Measurements from ENCODE around the gene SEC16B. TPM values are rescaled to one million over a fixed set of nuclear protein-coding genes. Genes with fewer than 3 reads are reported as not detected.
A peak's percentile ranks its signal among the peaks of the same experiment; 100 is the strongest.

The SEC16B gene
- total and polyA plus RNA-seq, 5 donors = 1.4 to 3.9 (median 2.9) TPM

DNA sequence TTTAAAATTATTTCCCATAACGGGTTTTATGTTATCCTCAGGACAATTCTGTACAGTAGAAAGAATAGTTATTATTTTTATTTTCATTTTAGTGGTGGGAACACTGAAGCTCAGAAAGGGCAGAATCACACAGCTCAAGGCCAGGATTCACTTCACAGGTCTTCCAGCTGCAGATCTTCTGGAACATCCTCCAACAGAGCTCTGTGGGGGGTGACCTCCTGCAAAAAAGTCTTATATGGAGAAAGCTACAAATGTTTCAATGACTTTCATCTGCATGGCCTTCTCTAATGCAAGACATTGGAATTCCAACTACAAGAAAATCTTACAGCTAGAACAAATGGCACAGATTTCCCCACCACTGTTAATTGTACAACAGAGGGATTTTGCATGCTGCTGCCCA, 64.2 kb downstream of the SEC16B start:
- H3K27me3 ChIP-seq (ENCODE audit: control insufficient read depth, insufficient read depth) = no peaks in the 10 kb centered on the region
- intact Hi-C loops (cut with DNase I) = no loop called here
- 81% methylated on average over 1 of the region's 1 CpG for whole genome bisulfite sequencing
- no peaks in the 10 kb centered on the region for H3K4me1 ChIP-seq (ENCODE audit: control insufficient read depth, insufficient read depth, low read length)
- DNase-seq (no peak), ATAC-seq (no peak)
- no peak overlapping the region for H3K27ac ChIP-seq (ENCODE audit: low read length)
- no peaks in the 10 kb centered on the region for H3K9me3 ChIP-seq (ENCODE audit: control insufficient read depth, low read length)
- no peak overlapping the region for H3K4me3 ChIP-seq (ENCODE audit: low read length)

DNA sequence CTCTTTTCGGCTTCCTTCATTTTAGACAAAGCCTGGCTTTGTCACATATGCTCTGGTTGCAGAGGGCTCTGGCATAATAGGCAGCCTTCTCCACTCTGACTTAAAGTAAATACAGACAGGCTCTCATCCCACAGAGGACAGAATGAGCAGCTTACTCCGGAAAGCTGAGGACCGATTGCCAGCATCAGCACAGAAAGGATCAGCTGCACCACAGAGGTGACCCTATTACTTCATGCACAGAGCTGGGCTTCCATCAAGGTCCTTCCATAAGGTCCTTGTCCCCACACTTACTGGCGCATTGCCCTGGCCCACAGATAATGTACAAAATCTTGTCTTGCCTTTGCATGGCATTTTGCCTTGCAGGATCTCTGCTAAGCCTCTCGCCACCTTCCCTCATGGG, 67.6 kb downstream of the SEC16B start:
- H3K9me3 ChIP-seq (ENCODE audit: control insufficient read depth, low read length) = no peaks in the 10 kb centered on the region
- H3K27me3 ChIP-seq (ENCODE audit: control insufficient read depth, insufficient read depth) = no peaks in the 10 kb centered on the region
- WGBS = 75% methylated on average over 5 of the region's 5 CpGs
- H3K27ac ChIP-seq (ENCODE audit: low read length) = no peak overlapping the region
- no peak overlapping the region for H3K4me3 ChIP-seq (ENCODE audit: low read length)
- no peak for ATAC-seq
- no peak for DNase-seq
- intact Hi-C loops (cut with DNase I) = no loop called here
- no peaks in the 10 kb centered on the region for H3K4me1 ChIP-seq (ENCODE audit: control insufficient read depth, insufficient read depth, low read length)

GRCh38 chr1:177897998-177898654, 71.7 kb downstream of the SEC16B start:
- ATAC-seq (peak in 1 of 2 donors; percentile 22), DNase-seq (no peak)
- WGBS = 87% methylated on average over 11 of the region's 11 CpGs
- H3K27me3 ChIP-seq (ENCODE audit: control insufficient read depth, insufficient read depth) = no peaks in the 10 kb centered on the region
- no peak overlapping the region for H3K27ac ChIP-seq (ENCODE audit: low read length)
- H3K9me3 ChIP-seq (ENCODE audit: control insufficient read depth, low read length) = no peaks in the 10 kb centered on the region
- no peaks in the 10 kb centered on the region for H3K4me1 ChIP-seq (ENCODE audit: control insufficient read depth, insufficient read depth, low read length)
- intact Hi-C loops (cut with DNase I) = no loop called here
- H3K4me3 ChIP-seq (ENCODE audit: low read length) = no peak overlapping the region

DNA sequence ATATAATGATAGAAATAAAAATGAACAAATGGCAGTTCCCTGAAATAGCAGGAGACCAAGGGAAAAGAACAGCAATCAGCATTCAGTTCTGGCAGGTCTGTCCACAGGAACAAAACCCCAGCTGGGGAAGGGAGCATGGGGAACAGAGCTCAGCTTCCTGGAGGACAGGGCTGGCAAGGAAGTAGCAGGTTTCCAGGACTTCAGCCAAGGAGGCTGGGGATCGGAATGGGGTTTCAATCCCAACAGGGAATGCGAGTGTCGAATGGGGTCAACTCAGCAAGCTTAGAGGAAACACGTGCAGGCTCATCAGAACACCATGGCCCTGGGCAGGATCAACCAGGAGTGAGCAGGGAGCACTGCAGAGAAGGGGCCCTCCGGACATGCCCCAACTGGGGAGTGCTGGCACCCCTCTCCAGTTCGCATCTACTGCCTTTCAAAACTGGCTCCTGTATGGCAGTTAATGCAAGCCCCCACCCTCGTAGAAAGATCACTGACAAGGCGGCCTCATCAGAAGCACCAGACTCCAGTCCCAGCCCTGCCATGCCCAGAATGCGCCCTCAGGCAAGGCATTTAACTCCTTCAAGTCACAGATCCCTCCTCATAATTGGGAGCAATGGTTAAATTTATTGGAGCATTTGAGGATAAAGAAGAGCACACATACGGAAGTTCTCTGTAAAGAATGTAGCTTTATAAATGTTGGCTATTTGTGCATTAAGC, 72.4 kb downstream of the SEC16B start:
- 58% methylated on average over 10 of the region's 10 CpGs for WGBS
- no peak overlapping the region for H3K27ac ChIP-seq (ENCODE audit: low read length)
- ATAC-seq (no peak), DNase-seq (no peak)
- H3K27me3 ChIP-seq (ENCODE audit: control insufficient read depth, insufficient read depth) = no peaks in the 10 kb centered on the region
- H3K4me1 ChIP-seq (ENCODE audit: control insufficient read depth, insufficient read depth, low read length) = no peaks in the 10 kb centered on the region
- no peak overlapping the region for H3K4me3 ChIP-seq (ENCODE audit: low read length)
- no peaks in the 10 kb centered on the region for H3K9me3 ChIP-seq (ENCODE audit: control insufficient read depth, low read length)
- intact Hi-C loops (cut with DNase I) = no loop called here

Other genes with a start within 250 kb of the SEC16B start
- gene RASAL2, start 124.0 kb upstream of the SEC16B start, total RNA-seq = 10 to 100 TPM; 21.2 to 34.3 (median 29.6) TPM
- 6.9 TPM for gene RASAL2, start 124.0 kb upstream of the SEC16B start, polyA plus RNA-seq

Data from right cardiac atrium (tissue), 5 donors.